Measurements from ENCODE around the gene PLD3.

Gene PLD3

GRCh38 chr19:40365613-40366401 is 17.3 kb downstream of the PLD3 start:
- peak overlapping the region; percentile 71 for H3K4me3 ChIP-seq (ENCODE audit: low read length)
- H3K9me2 ChIP-seq (replicated peaks; ENCODE audit: control insufficient read depth, low read length): no peaks in the 10 kb centered on the region
- H3K27me3 ChIP-seq (ENCODE audit: control insufficient read depth, low read length): no peaks in the 10 kb centered on the region
- no peaks in the 10 kb centered on the region for H4K20me1 ChIP-seq (ENCODE audit: control insufficient read depth, insufficient read depth, low read depth, low read length)
- no peak overlapping the region for H3K27ac ChIP-seq (ENCODE audit: low read depth, low read length)
- H3K36me3 ChIP-seq (ENCODE audit: control insufficient read depth, low read length): no peaks in the 10 kb centered on the region
- no peaks in the 10 kb centered on the region for H3F3A ChIP-seq (ENCODE audit: control insufficient read depth, insufficient read depth)
- H3K4me2 ChIP-seq (ENCODE audit: low read length): peak overlapping the region; percentile 74
- H3K9me3 ChIP-seq (ENCODE audit: control insufficient read depth, insufficient read depth, low read length): no peaks in the 10 kb centered on the region
- TF ChIP-seq CTCF (IDR thresholded peaks at IDR 0.05; ENCODE audit: low read depth, low read length, poor library complexity, severe bottlenecking) (no peak), EZH2phosphoT487 (IDR thresholded peaks at IDR 0.05; ENCODE audit: borderline replicate concordance, low read length) (no peak)
- H3K79me2 ChIP-seq (ENCODE audit: control insufficient read depth, low read length): no peaks in the 10 kb centered on the region
- H3K4me1 ChIP-seq (ENCODE audit: control insufficient read depth, low read length): peaks cover 18% of the 10 kb centered on the region

- Histone ChIP-seq H3K4me3 (ENCODE audit: low read length) (no peak overlapping the region), H3K9me2 (replicated peaks; ENCODE audit: control insufficient read depth, low read length) (no peaks in the 10 kb centered on the region), H3K79me2 (ENCODE audit: control insufficient read depth, low read length) (no peaks in the 10 kb centered on the region), H3F3A (ENCODE audit: control insufficient read depth, insufficient read depth) (no peaks in the 10 kb centered on the region), H3K4me1 (ENCODE audit: control insufficient read depth, low read length) (peaks cover 18% of the 10 kb centered on the region), H3K27ac (ENCODE audit: low read depth, low read length) (no peak overlapping the region), H3K9me3 (ENCODE audit: control insufficient read depth, insufficient read depth, low read length) (no peaks in the 10 kb centered on the region), H4K20me1 (ENCODE audit: control insufficient read depth, insufficient read depth, low read depth, low read length) (no peaks in the 10 kb centered on the region), H3K27me3 (ENCODE audit: control insufficient read depth, low read length) (no peaks in the 10 kb centered on the region), H3K36me3 (ENCODE audit: control insufficient read depth, low read length) (no peaks in the 10 kb centered on the region), H3K4me2 (ENCODE audit: low read length) (no peak overlapping the region)
- TF ChIP-seq CTCF (IDR thresholded peaks at IDR 0.05; ENCODE audit: low read depth, low read length, poor library complexity, severe bottlenecking) (no peak), EZH2phosphoT487 (IDR thresholded peaks at IDR 0.05; ENCODE audit: borderline replicate concordance, low read length) (no peak)
Measured at GRCh38 chr19:40366697-40367561, 18.4 kb downstream of the PLD3 start.

- Histone ChIP-seq H3K9me2 (replicated peaks; ENCODE audit: control insufficient read depth, low read length) (no peaks in the 10 kb centered on the region), H4K20me1 (ENCODE audit: control insufficient read depth, insufficient read depth, low read depth, low read length) (no peaks in the 10 kb centered on the region), H3K36me3 (ENCODE audit: control insufficient read depth, low read length) (no peaks in the 10 kb centered on the region), H3K4me1 (ENCODE audit: control insufficient read depth, low read length) (peaks cover 27% of the 10 kb centered on the region), H3K27me3 (ENCODE audit: control insufficient read depth, low read length) (no peaks in the 10 kb centered on the region), H3K79me2 (ENCODE audit: control insufficient read depth, low read length) (no peaks in the 10 kb centered on the region), H3K9me3 (ENCODE audit: control insufficient read depth, insufficient read depth, low read length) (no peaks in the 10 kb centered on the region), H3K4me3 (ENCODE audit: low read length) (no peak overlapping the region), H3F3A (ENCODE audit: control insufficient read depth, insufficient read depth) (no peaks in the 10 kb centered on the region), H3K27ac (ENCODE audit: low read depth, low read length) (no peak overlapping the region), H3K4me2 (ENCODE audit: low read length) (no peak overlapping the region)
- no peak for TF ChIP-seq EZH2phosphoT487 (IDR thresholded peaks at IDR 0.05; ENCODE audit: borderline replicate concordance, low read length)
Measured at GRCh38 chr19:40367577-40368434, 19.3 kb downstream of the PLD3 start.
